Transverse colon (tissue), 4 donors: ENCODE results near the gene HECTD2. TPM values are rescaled to one million over a fixed set of nuclear protein-coding genes. Genes with fewer than 3 reads are reported as not detected.
"Not testable (repeated sequence)": the region's sequence is repeated elsewhere in the genome, so short reads cannot be mapped to it uniquely, and the experiment has no call there.

Experiments
- DNase-seq: peaks from one replicate; pipeline ENCODE4 v3.0.0-alpha.2; 2019
- H3K27ac ChIP-seq, 4 donors: fragments of 200-600 bp; sonication (generic); 2 replicates each; pipeline ENCODE4 v1.5.1; 2016 to 2018; ENCODE audit warnings: inconsistent platforms in 4 of 4
- H3K27me3 ChIP-seq: fragments of 200-600 bp; sonication (generic); 2 replicates; pipeline ENCODE4 v1.5.1; 2017; ENCODE audit warnings: inconsistent platforms
- H3K36me3 ChIP-seq, 4 donors: fragments of 200-600 bp; sonication (generic); 2 replicates each; pipeline ENCODE4 v1.5.1; 2017 to 2019; ENCODE audit warnings: inconsistent platforms in 4 of 4
- H3K4me1 ChIP-seq, 4 donors: fragments of 200-600 bp; sonication (generic); 2 replicates each; pipeline ENCODE4 v1.5.1; 2017 to 2020; ENCODE audit warnings: inconsistent platforms in 4 of 4
- H3K4me3 ChIP-seq, 4 donors: fragments of 200-600 bp; sonication (generic); 1 replicate in 1 of 4; 2 replicates in 3 of 4; pipeline versions ENCODE4 v1.5.1 to v1.6.1; 2017 to 2019; ENCODE audit warnings: inconsistent platforms in 4 of 4
- H3K9me3 ChIP-seq, 2 donors: fragments of 200-600 bp; sonication (generic); 2 replicates each; pipeline ENCODE4 v1.5.1; 2017 to 2019; ENCODE audit warnings: inconsistent platforms in 2 of 2
- CTCF ChIP-seq, 5 experiments: fragments of 200-600 bp in 3 of 5; fragments of 450-650 bp in 2 of 5; sonication (generic) in 3 of 5; IDR thresholded peaks; 1 replicate in 2 of 5; 2 replicates in 3 of 5; pipeline ENCODE4 v1.5.1; 2016 to 2017; ENCODE audit warnings: antibody characterized with exemption in 5 of 5, inconsistent platforms in 3 of 5, mild to moderate bottlenecking in 2 of 5, moderate library complexity in 1 of 5
- EP300 ChIP-seq: sonication (generic); formaldehyde crosslinking; IDR thresholded peaks from one replicate; pipeline ENCODE4 v1.6.1; 2017; ENCODE audit warnings: antibody characterized with exemption, low read depth
- POLR2A ChIP-seq: fragments of 450-650 bp; IDR thresholded peaks from one replicate; pipeline ENCODE4 v1.6.1; 2016; ENCODE audit warnings: antibody characterized with exemption, mild to moderate bottlenecking, moderate library complexity
- POLR2AphosphoS5 ChIP-seq, 3 donors: sonication (generic); formaldehyde crosslinking; IDR thresholded peaks; one replicate each; pipeline ENCODE4 v1.6.1; 2016; ENCODE audit warnings: antibody characterized with exemption in 3 of 3
- WGBS, 2 donors: methylation state at CpG; one replicate each; pipeline ENCODE4 v1.1.5; 2018; ENCODE audit warnings: low coverage in 1 of 2; 5-methylcytosine and 5-hydroxymethylcytosine counted together
- in situ Hi-C, 4 donors: fragments of 200-750 bp; cut with MboI; loops; one replicate each; pipeline versions ENCODE4 v1.15.0 to v1.15.1; 2017; ENCODE audit warnings: low sequenced_read_pairs in 3 of 4, low pct_ligation_motif_present in 1 of 4, low pct_unique_long_range_greater_than_20kb in 1 of 4
- intact Hi-C: fragments of 100-400 bp; cut with DNase I; formaldehyde crosslinking; loops from one replicate; pipeline ENCODE4 v1.15.1; 2023; ENCODE audit warnings: low total_unique reads
- total RNA-seq, 4 donors: library from RNA; depleted of rRNA; stranded (reverse); fragments of >200 nt; gene quantifications; one replicate each; pipeline ENCODE4 v1.1.0, GENCODE V29; 2016

Gene HECTD2
- total RNA-seq, 4 donors from 2014 or later: 6.8 to 10.3 (median 8.1) TPM

DNA sequence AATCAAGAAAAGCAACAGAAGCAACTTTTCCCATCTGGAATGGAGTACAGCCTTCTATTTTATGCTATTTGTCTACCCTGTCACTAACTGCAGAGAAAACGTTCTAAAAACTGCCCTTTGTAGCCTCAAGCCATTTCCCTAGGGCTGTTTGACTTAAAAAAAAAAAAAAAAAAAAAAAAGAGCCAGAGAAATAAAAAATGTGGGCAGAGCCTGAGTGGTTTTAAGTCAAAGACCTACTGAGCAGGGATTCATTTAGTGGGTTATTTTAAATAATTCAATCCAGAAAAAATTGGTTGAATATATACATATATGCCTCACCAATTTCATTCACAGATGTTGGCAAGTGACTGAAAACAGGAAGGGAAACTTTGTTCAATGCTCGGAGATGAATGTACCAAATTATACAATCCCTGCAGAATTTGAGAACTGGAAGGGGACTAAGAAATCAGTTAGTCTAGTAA lies 147.5 kb downstream of the HECTD2 start:
- no peak overlapping the region for H3K4me3 ChIP-seq
- H3K36me3 ChIP-seq: no peaks in the 10 kb centered on the region
- H3K4me1 ChIP-seq: peaks cover 0 to 18% (median 16%) of the 10 kb centered on the region in 4 donors
- intact Hi-C loops: no loop called here
- WGBS, 2 donors: 24 to 33% methylated on average over 2 of the region's 2 CpGs
- no peaks in the 10 kb centered on the region for H3K9me3 ChIP-seq
- peak overlapping the region in 1 of 4 donors; percentile 50 for H3K27ac ChIP-seq
- DNase-seq: no peak
- no peaks in the 10 kb centered on the region for H3K27me3 ChIP-seq
- in situ Hi-C loops: no loop called here
- TF ChIP-seq POLR2AphosphoS5 (IDR thresholded peaks at IDR 0.05): no peak
- TF ChIP-seq EP300: no peak
- no peak for TF ChIP-seq POLR2A
- TF ChIP-seq CTCF (IDR thresholded peaks at IDR 0.05): no peak

DNA sequence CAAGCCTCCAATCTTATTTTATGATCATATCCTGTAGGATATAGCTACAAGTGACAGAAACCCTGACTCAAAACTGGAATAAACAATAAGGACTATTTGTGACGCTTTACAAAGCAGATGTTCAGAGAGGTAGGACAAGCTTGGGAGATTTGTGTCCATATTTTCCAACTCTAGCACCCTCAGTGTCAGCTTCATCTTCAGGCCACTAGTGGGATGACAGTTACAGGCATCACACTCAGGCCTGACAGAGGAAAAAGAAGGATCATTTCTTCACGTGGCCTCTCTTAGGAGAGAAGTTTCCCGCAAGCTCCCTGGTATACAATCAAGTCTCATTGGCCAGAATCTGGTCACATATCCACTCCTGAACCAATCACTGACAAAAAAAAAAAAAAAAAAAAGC lies 148.3 kb downstream of the HECTD2 start:
- WGBS, 2 donors: 75 to 89% methylated on average over 2 to 3 of the region's 3 CpGs
- H3K4me1 ChIP-seq: peaks cover 0 to 18% (median 16%) of the 10 kb centered on the region in 4 donors
- no peaks in the 10 kb centered on the region for H3K9me3 ChIP-seq
- no peaks in the 10 kb centered on the region for H3K27me3 ChIP-seq
- no peak for DNase-seq
- in situ Hi-C loops: no loop called here
- intact Hi-C loops: no loop called here
- H3K4me3 ChIP-seq: no peak overlapping the region
- TF ChIP-seq EP300 (no peak), CTCF (IDR thresholded peaks at IDR 0.05) (no peak), POLR2AphosphoS5 (IDR thresholded peaks at IDR 0.05) (no peak), POLR2A (no peak)
- no peaks in the 10 kb centered on the region for H3K36me3 ChIP-seq
- no peak overlapping the region for H3K27ac ChIP-seq

DNA sequence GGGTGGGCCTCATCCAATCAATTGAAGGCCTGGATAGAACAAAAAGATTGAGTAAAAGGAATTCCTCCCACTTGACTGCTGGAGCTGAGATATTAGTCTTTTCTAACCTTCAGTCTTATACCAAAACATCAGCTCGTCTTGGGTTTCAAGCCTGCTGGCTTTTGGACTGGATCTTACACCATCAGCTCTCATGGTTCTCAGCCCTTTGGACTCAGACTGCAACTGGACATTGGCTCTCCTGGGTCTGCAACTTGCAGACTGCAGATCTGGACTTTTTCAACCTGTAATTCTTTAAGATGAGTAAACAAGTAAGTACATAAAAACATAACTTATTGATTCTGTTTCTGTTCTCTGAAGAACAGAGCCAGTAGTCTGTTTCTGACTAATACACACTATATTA lies 149.0 kb downstream of the HECTD2 start:
- in situ Hi-C loops: no loop called here
- no peaks in the 10 kb centered on the region for H3K27me3 ChIP-seq
- H3K9me3 ChIP-seq: no peaks in the 10 kb centered on the region
- WGBS, 2 donors: 95% methylated on average over 1 of the region's 1 CpG; no CpG with 5 or more reads in 1 of the 2 donors
- TF ChIP-seq POLR2AphosphoS5 (IDR thresholded peaks at IDR 0.05): no peak
- no peak for TF ChIP-seq CTCF (IDR thresholded peaks at IDR 0.05)
- no peak for TF ChIP-seq EP300
- TF ChIP-seq POLR2A: no peak
- H3K4me3 ChIP-seq: no peak overlapping the region
- intact Hi-C loops: no loop called here
- peaks cover 0 to 18% (median 16%) of the 10 kb centered on the region in 4 donors for H3K4me1 ChIP-seq
- no peak overlapping the region for H3K27ac ChIP-seq
- H3K36me3 ChIP-seq: no peaks in the 10 kb centered on the region
- no peak for DNase-seq

DNA sequence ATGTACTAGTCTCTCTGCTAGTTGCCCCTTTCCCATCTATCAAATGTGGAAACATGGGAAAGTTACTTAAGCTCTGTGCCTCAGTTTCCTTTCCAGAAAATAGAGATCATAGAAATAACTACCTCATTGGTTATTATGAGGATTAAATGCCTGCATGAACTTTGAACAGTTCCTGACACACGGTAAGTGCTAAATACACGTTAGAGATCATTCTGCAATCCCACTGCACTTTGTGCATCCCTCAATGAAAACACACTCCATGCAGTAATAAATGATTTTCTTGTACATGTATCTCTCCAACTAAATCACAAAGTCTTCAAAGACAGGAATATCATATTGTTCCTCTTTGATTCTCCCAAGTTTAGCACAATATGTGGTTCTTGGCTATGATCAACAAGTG lies 149.6 kb downstream of the HECTD2 start:
- intact Hi-C loops: no loop called here
- Histone ChIP-seq H3K4me1 (peaks cover 0 to 18% (median 16%) of the 10 kb centered on the region in 4 donors), H3K9me3 (no peaks in the 10 kb centered on the region), H3K4me3 (no peak overlapping the region), H3K27ac (no peak overlapping the region), H3K36me3 (no peaks in the 10 kb centered on the region), H3K27me3 (no peaks in the 10 kb centered on the region)
- 64 to 81% methylated on average over 2 of the region's 2 CpGs for WGBS, 2 donors
- no peak for DNase-seq
- in situ Hi-C loops: no loop called here
- no peak for TF ChIP-seq CTCF (IDR thresholded peaks at IDR 0.05)
- TF ChIP-seq POLR2AphosphoS5 (IDR thresholded peaks at IDR 0.05): no peak
- no peak for TF ChIP-seq POLR2A
- TF ChIP-seq EP300: no peak

- intact Hi-C loops, H3K9me3 ChIP-seq, H3K4me3 ChIP-seq, in situ Hi-C loops, H3K36me3 ChIP-seq, H3K27me3 ChIP-seq, H3K27ac ChIP-seq, DNase-seq: not testable (repeated sequence)
- 56% methylated on average over 3 of the region's 3 CpGs; no CpG with 5 or more reads in 1 of the 2 donors for WGBS, 2 donors
- peaks cover 0 to 17% (median 11%) of the 10 kb centered on the region in 4 donors for H3K4me1 ChIP-seq
Observed at GRCh38 chr10:91560827-91561226, 150.7 kb downstream of the HECTD2 start.
